H9 (cell line): Measurements from ENCODE around the gene RSAD1. TPM values are rescaled to one million over a fixed set of nuclear protein-coding genes. Genes with fewer than 3 reads are reported as not detected.

ENCODE experiments used
- DNase-seq: peaks from one replicate; pipeline ENCODE4 v3.0.0-alpha.2; 2017
- H2AFZ ChIP-seq: one replicate; pipeline ENCODE4 v1.6.1; 2013; ENCODE audit warnings: mild to moderate bottlenecking, low read length, control low read depth, moderate library complexity
- H2AK5ac ChIP-seq: 2 replicates; pipeline ENCODE4 v1.6.1; 2013; ENCODE audit warnings: low read length, control low read depth, mixed read lengths; ENCODE audit not compliant: insufficient read length
- H2BK120ac ChIP-seq: one replicate; pipeline ENCODE4 v1.6.1; 2013; ENCODE audit warnings: low read depth, mild to moderate bottlenecking, low read length, control low read depth, inconsistent platforms; ENCODE audit not compliant: poor library complexity, severe bottlenecking
- H2BK12ac ChIP-seq: 2 replicates; pipeline ENCODE4 v1.6.1; 2013; ENCODE audit warnings: low read length, control low read depth, mixed read lengths, low read depth; ENCODE audit not compliant: insufficient read length
- H2BK15ac ChIP-seq: 2 replicates; pipeline ENCODE4 v1.6.1; 2013; ENCODE audit warnings: low read depth, low read length, control low read depth
- H2BK20ac ChIP-seq: one replicate; pipeline ENCODE4 v1.6.1; 2013; ENCODE audit warnings: low read depth, mild to moderate bottlenecking, low read length, control low read depth, inconsistent platforms; ENCODE audit not compliant: poor library complexity, severe bottlenecking
- H2BK5ac ChIP-seq: 2 replicates; pipeline ENCODE4 v1.6.1; 2013; ENCODE audit warnings: low read length, control low read depth, mixed read lengths; ENCODE audit not compliant: insufficient read length
- H3K14ac ChIP-seq: 2 replicates; pipeline ENCODE4 v1.6.1; 2013; ENCODE audit warnings: low read length, control low read depth; ENCODE audit not compliant: insufficient read depth
- H3K18ac ChIP-seq: 2 replicates; pipeline ENCODE4 v1.6.1; 2013; ENCODE audit warnings: low read depth, mild to moderate bottlenecking, mixed read lengths, low read length, control low read depth; ENCODE audit not compliant: insufficient read length
- H3K23ac ChIP-seq: 2 replicates; pipeline ENCODE4 v1.6.1; 2013; ENCODE audit warnings: low read length, control low read depth, mixed read lengths, low read depth; ENCODE audit not compliant: insufficient read length
- H3K23me2 ChIP-seq: 2 replicates; pipeline ENCODE4 v1.6.1; 2013; ENCODE audit warnings: low read depth, mild to moderate bottlenecking, mixed read lengths, low read length, control low read depth; ENCODE audit not compliant: insufficient read length, poor library complexity, severe bottlenecking
- H3K27ac ChIP-seq: 2 replicates; pipeline ENCODE4 v1.5.1; 2013; ENCODE audit warnings: low read length, control low read depth, mixed read lengths, low read depth; ENCODE audit not compliant: insufficient read length
- H3K27me3 ChIP-seq: 2 replicates; pipeline ENCODE4 v1.6.1; 2013; ENCODE audit warnings: low read length, control low read depth, inconsistent platforms; ENCODE audit not compliant: insufficient read depth
- H3K4ac ChIP-seq: 2 replicates; pipeline ENCODE4 v1.6.1; 2013; ENCODE audit warnings: low read depth, mild to moderate bottlenecking, control low read depth, inconsistent platforms, low read length, moderate library complexity
- H3K4me1 ChIP-seq: 2 replicates; pipeline ENCODE4 v1.6.1; 2013; ENCODE audit warnings: low read length, control low read depth, inconsistent platforms; ENCODE audit not compliant: insufficient read depth
- H3K4me2 ChIP-seq: 2 replicates; pipeline ENCODE4 v1.6.1; 2013; ENCODE audit warnings: low read length, control low read depth, mixed read lengths; ENCODE audit not compliant: insufficient read length, insufficient read depth
- H3K56ac ChIP-seq: 2 replicates; pipeline ENCODE4 v1.6.1; 2013; ENCODE audit warnings: low read depth, mild to moderate bottlenecking, mixed read lengths, low read length, control low read depth; ENCODE audit not compliant: insufficient read length
- H3K79me1 ChIP-seq: 2 replicates; pipeline ENCODE4 v1.6.1; 2013; ENCODE audit warnings: low read depth, mild to moderate bottlenecking, moderate library complexity, low read length, control low read depth, inconsistent platforms; ENCODE audit not compliant: insufficient read depth, poor library complexity, severe bottlenecking
- H3K79me2 ChIP-seq: 2 replicates; pipeline ENCODE4 v1.6.1; 2013; ENCODE audit warnings: low read length, control low read depth, inconsistent platforms; ENCODE audit not compliant: insufficient read depth
- H3K9ac ChIP-seq: 2 replicates; pipeline ENCODE4 v1.6.1; 2013; ENCODE audit warnings: low read length, control low read depth, mixed read lengths; ENCODE audit not compliant: insufficient read length; ENCODE audit errors: extremely low read depth
- H3K9me3 ChIP-seq: one replicate; pipeline ENCODE4 v1.6.1; 2013; ENCODE audit warnings: low read depth, low read length, inconsistent platforms; ENCODE audit not compliant: control insufficient read depth
- H3T11ph ChIP-seq: one replicate; pipeline ENCODE4 v1.6.1; 2013; ENCODE audit warnings: mild to moderate bottlenecking, low read length, control low read depth, inconsistent platforms
- H4K20me1 ChIP-seq: one replicate; pipeline ENCODE4 v1.6.1; 2013; ENCODE audit not compliant: control insufficient read depth, insufficient read length, insufficient read depth
- H4K5ac ChIP-seq: 2 replicates; pipeline ENCODE4 v1.6.1; 2013; ENCODE audit warnings: low read depth, mild to moderate bottlenecking, mixed read lengths, low read length, control low read depth; ENCODE audit not compliant: insufficient read length
- H4K8ac ChIP-seq: replicated peaks from 2 replicates; pipeline ENCODE4 v1.6.1; 2013; ENCODE audit warnings: low read length, control low read depth, mixed read lengths, low read depth; ENCODE audit not compliant: insufficient read length
- H4K91ac ChIP-seq: 2 replicates; pipeline ENCODE4 v1.6.1; 2013; ENCODE audit warnings: low read depth, mild to moderate bottlenecking, moderate library complexity, mixed read lengths, low read length, control low read depth; ENCODE audit not compliant: insufficient read length
- H3K27ac Mint-ChIP-seq, 3 experiments: 2 replicates in 2 of 3; 3 replicates in 1 of 3; pipeline ENCODE4 v1.8.0; 2020 to 2021; ENCODE audit warnings: mixed read lengths in 3 of 3, mild to moderate bottlenecking in 1 of 3, moderate library complexity in 1 of 3
- H3K27me3 Mint-ChIP-seq: 2 replicates; pipeline ENCODE4 v1.8.0; 2021; ENCODE audit warnings: low read depth, mild to moderate bottlenecking, moderate library complexity, mixed read lengths
- H3K36me3 Mint-ChIP-seq, 3 experiments: 2 replicates in 2 of 3; 3 replicates in 1 of 3; pipeline ENCODE4 v1.8.0; 2020 to 2021; ENCODE audit warnings: low read depth in 3 of 3, mixed read lengths in 3 of 3; ENCODE audit not compliant: insufficient read depth in 1 of 3
- H3K4me1 Mint-ChIP-seq, 2 experiments: 2 replicates each; pipeline ENCODE4 v1.8.0; 2020; ENCODE audit warnings: mixed read lengths in 2 of 2
- H3K4me3 Mint-ChIP-seq, 2 experiments: 2 replicates in 1 of 2; 3 replicates in 1 of 2; pipeline ENCODE4 v1.8.0; 2020 to 2021; ENCODE audit warnings: mild to moderate bottlenecking in 2 of 2, mixed read lengths in 2 of 2, moderate library complexity in 1 of 2
- H3K9me3 Mint-ChIP-seq, 2 experiments: 2 replicates in 1 of 2; 3 replicates in 1 of 2; pipeline ENCODE4 v1.8.0; 2020; ENCODE audit warnings: mild to moderate bottlenecking in 2 of 2, mixed read lengths in 2 of 2, moderate library complexity in 1 of 2
- CTCF ChIP-seq: fragments of 200-600 bp; sonication (generic); conservative IDR thresholded peaks from 3 replicates; pipeline ENCODE4 v1.8.0; 2021; ENCODE audit warnings: antibody characterized with exemption, mild to moderate bottlenecking
- WGBS: extraction: QIAGEN DNeasy Blood & Tissue Kit; methylation state at CpG from one replicate; pipeline ENCODE4 v1.1.7; 2013; ENCODE audit warnings: missing lambda C conversion rate, low lambda C conversion rate, mixed read lengths; ENCODE audit not compliant: insufficient read length; ENCODE audit errors: extremely low coverage; 5-methylcytosine and 5-hydroxymethylcytosine counted together
- total RNA-seq: library from RNA; stranded (reverse); gene quantifications from 2 replicates; pipeline ENCODE4 v1.2.1, GENCODE V29; 2021

The RSAD1 gene
- total RNA-seq, 1 experiment from 2014 or later = 27.9 TPM

- no peaks in the 10 kb centered on the region for H3K9me3 Mint-ChIP-seq
- Histone ChIP-seq H3K18ac (no peak overlapping the region), H3K79me1 (no peaks in the 10 kb centered on the region), H2AFZ (no peak overlapping the region), H4K8ac (no peak overlapping the region), H2AK5ac (no peak overlapping the region), H3K27ac (no peak overlapping the region), H4K5ac (no peak overlapping the region), H2BK5ac (no peak overlapping the region), H3K79me2 (no peaks in the 10 kb centered on the region), H2BK120ac (no peak overlapping the region), H3K4ac (no peak overlapping the region), H2BK15ac (no peak overlapping the region), H3K27me3 (no peaks in the 10 kb centered on the region), H3K14ac (no peak overlapping the region), H3K9me3 (no peaks in the 10 kb centered on the region), H3T11ph (no peak overlapping the region), H3K4me1 (no peaks in the 10 kb centered on the region), H2BK20ac (no peak overlapping the region), H2BK12ac (no peak overlapping the region), H3K23me2 (no peaks in the 10 kb centered on the region), H3K9ac (no peak overlapping the region), H4K20me1 (no peaks in the 10 kb centered on the region), H4K91ac (no peak overlapping the region), H3K4me2 (no peak overlapping the region), H3K23ac (no peak overlapping the region), H3K56ac (no peak overlapping the region)
- no peak for DNase-seq
- no peak overlapping the region for H3K4me3 Mint-ChIP-seq
- H3K4me1 Mint-ChIP-seq = peaks cover 11 to 12% of the 10 kb centered on the region in 2 experiments
- H3K36me3 Mint-ChIP-seq = peaks cover 2 to 37% (median 36%) of the 10 kb centered on the region in 3 experiments
- TF ChIP-seq CTCF = no peak
- WGBS = no CpG with 5 or more reads among the region's 4 CpGs
- peaks cover 5% of the 10 kb centered on the region for H3K27me3 Mint-ChIP-seq
- H3K27ac Mint-ChIP-seq = no peak overlapping the region
These were observed 3.0 kb downstream of the RSAD1 start for GRCh38 chr17:50481648-50482047.
